ENCODE data around the gene BARHL1. TPM values are rescaled to one million over a fixed set of nuclear protein-coding genes. Genes with fewer than 3 reads are reported as not detected.

Gene BARHL1
- not detected in 2 replicates for total RNA-seq

GRCh38 chr9:132582276-132582785 lies at the start of gene BARHL1:
BARHL1 (plus strand) TSS chr9:132582606; CDS start chr9:132582798, 192 bp downstream.
- intact Hi-C loops (cut with micrococcal nuclease) = no loop called here

GRCh38 chr9:132534832-132535231 lies 47.6 kb upstream of the BARHL1 start:
- intact Hi-C loops (cut with micrococcal nuclease) = no loop called here

DNA sequence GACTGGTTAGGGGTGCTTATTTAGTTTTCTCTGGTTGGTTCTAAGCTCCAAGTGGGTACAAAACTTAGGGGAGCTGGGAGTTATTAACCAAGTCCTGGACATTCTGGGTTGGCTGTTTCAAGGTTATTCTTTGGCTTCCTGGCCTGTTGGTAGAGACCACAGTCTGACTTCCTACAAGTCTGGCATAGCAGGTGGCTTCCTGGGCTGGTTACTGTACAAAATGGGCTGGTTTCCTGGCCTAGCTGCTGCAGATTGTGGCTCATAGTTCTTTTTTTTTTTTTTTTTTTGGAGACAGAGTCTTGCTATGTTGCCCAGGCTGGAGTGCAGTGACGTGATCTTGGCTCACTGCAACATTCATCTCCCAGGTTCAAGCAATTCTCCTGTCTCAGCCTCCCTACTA lies 46.3 kb upstream of the BARHL1 start:
- intact Hi-C loops (cut with micrococcal nuclease) = no loop called here

- intact Hi-C loops (cut with micrococcal nuclease) = no loop called here
These were observed 45.1 kb upstream of the BARHL1 start for GRCh38 chr9:132537352-132537751.

DNA sequence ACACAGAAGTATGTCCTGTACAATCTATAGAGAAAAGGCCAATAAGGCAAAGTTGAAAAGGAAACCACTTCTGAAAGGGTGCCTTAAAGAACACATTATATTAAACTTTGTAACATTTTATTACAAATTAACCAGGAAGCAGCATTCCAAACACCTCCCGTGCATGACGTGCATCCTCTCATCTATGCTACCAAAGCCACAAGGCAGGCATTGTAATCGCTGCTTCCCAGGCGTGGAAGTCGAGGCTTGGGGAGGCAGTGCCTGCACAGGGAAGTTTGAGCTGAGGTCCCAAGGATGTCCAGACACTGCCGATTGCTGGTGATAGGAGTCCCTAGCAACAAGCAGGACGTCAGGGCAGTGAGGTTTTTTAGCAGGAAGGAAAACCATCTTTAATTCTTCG lies 44.3 kb upstream of the BARHL1 start:
- intact Hi-C loops (cut with micrococcal nuclease) = no loop called here

- intact Hi-C loops (cut with micrococcal nuclease) = no loop called here
These were observed 43.3 kb upstream of the BARHL1 start for GRCh38 chr9:132539096-132539495.

DNA sequence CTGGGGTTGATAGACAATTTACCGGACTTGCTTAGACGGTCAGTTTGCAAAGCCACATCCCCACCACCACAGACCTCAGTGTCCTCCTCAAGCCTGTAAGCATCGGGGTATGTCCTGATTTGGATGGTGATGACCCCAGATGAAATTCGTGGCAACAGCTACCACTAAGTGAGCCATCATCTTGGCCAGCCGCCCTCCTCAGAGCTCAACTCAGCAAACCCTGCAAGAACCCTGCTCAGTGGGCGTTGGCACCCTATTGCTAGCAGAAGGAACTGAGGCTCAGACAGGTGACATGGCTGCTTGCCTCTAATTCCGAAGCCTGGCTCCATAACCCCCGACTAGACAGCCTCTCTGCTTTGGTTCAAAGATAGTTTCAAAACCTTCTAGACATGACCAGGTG lies 41.4 kb upstream of the BARHL1 start:
- intact Hi-C loops (cut with micrococcal nuclease) = no loop called here

- intact Hi-C loops (cut with micrococcal nuclease) = no loop called here
These were observed 40.3 kb upstream of the BARHL1 start for GRCh38 chr9:132541870-132542830.

GRCh38 chr9:132543251-132543650 lies 39.2 kb upstream of the BARHL1 start:
- intact Hi-C loops (cut with micrococcal nuclease) = no loop called here

GRCh38 chr9:132543960-132544359 lies 38.4 kb upstream of the BARHL1 start:
- intact Hi-C loops (cut with micrococcal nuclease) = no loop called here

DNA sequence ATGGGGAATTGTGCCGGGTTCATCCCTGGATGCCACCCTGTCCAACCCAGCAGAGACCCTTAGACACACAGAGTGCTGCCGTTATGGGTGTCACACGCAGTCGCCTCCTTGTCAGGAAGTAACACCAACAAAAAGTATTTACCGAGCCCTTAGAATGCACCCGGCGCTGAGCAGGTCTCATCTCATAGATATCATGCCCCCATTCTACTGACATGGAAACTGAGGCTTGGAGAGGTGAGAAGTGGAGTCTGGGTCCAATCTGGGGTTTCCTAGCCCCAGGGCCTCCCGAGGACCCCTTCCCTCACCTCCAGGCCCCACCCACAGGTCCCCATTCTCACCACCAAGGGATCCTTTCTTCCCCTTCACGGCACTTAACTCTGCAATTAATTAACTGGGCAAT lies 36.8 kb upstream of the BARHL1 start:
- intact Hi-C loops (cut with micrococcal nuclease) = no loop called here

GRCh38 chr9:132546148-132547051 lies 36.0 kb upstream of the BARHL1 start:
- intact Hi-C loops (cut with micrococcal nuclease) = no loop called here

GRCh38 chr9:132547052-132547431 lies 35.4 kb upstream of the BARHL1 start:
- intact Hi-C loops (cut with micrococcal nuclease) = no loop called here

- intact Hi-C loops (cut with micrococcal nuclease) = no loop called here
These were observed 35.0 kb upstream of the BARHL1 start for GRCh38 chr9:132547436-132547835.

DNA sequence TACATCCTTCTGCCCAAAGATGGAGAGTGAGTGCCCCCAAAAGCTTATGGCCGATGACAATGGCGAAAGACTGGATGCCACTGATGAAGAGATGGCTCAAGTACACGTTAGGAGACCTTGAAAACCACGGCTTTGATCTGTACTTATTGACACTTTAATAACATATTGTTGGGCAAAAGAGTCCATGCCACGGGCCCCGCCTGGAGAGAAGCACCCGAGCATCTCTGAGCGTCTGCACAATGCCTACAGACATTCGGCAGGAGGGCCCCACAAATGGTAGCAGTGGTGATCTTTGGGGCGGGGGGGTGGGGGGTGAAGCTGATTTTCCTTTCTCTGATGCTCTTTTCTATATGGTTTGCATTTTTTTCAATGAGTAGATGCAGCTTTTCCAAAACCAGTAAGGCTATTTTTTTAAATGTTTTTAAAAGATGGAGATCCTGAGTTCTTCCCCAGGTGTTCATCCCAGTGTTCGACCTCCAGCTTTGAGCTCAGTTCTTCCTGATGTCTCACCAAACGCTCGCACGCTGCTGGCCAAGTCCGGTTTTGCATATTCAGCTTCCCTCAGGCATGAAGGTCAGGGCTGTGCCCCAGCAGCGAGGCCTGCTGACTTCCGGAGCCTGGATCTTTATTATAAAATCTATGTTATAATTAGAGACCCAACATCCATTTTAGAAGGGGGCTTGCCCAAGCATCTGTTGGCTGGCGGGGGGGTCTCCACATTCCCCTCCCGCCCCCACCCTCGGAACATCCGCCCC lies 34.3 kb upstream of the BARHL1 start:
- intact Hi-C loops (cut with micrococcal nuclease) = no loop called here

DNA sequence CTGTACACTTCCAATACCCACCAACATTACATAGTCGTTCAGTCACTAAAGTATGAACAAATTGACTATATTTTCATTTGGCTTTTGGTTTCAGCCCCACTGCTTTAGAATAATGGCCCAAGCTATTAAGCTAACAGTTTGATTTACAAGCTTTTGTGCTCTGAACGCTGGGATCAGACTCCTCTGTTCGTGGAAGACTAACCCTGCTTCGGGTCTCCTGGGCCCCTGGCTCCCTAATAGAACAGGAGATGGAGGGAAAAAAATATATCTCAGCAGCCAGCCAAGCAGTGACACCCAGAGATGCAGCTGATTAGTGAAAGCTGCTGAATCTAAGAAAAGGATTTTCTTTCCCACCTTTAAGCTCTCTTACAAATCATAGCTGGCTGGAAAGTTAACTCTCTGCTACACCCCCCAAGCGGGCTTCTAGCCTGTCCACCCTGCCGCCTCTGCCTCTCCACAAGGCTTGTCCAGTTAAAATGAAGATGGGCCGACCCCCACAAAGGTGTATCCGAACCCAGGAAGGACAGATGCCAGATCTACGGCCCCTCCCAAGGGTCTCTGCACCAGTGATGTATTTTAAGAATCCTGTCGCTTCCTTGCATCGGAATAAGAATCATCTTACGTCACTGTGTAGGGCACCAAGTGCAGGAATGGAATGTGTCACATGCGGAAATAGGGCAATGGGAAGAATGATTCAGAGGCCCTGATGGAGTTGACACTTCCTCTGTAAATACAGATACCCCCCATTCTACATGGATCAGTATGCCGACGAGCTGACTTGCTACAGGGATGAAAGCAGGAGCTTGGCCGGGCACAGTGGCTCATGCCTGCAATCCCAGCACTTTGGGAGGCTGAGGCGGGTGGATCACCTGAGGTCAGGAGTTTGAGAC lies 33.4 kb upstream of the BARHL1 start:
- intact Hi-C loops (cut with micrococcal nuclease) = no loop called here

DNA sequence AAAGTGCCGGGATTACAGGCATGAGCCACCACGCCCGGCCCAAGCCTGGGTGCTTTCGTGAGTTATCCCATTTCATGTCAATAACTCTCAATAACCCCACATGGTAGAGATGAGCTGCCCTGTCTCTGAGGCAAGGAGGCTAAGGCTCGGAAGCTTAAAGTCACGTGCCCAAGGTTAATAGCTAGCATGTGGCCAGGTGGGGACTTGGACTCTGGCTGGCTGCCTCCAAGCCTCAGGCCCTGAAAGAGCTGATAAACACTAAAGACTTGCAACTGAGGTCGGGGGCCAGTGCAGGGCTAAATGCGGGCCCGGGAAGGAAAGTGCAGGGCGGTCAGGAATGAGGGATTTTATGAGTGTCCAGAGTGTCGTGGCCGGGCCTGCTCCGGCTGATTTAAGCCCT lies 30.9 kb upstream of the BARHL1 start:
- intact Hi-C loops (cut with micrococcal nuclease) = no loop called here

GRCh38 chr9:132552041-132552440 lies 30.4 kb upstream of the BARHL1 start:
- intact Hi-C loops (cut with micrococcal nuclease) = no loop called here

- intact Hi-C loops (cut with micrococcal nuclease) = no loop called here
These were observed 27.7 kb upstream of the BARHL1 start for GRCh38 chr9:132554755-132555154.

DNA sequence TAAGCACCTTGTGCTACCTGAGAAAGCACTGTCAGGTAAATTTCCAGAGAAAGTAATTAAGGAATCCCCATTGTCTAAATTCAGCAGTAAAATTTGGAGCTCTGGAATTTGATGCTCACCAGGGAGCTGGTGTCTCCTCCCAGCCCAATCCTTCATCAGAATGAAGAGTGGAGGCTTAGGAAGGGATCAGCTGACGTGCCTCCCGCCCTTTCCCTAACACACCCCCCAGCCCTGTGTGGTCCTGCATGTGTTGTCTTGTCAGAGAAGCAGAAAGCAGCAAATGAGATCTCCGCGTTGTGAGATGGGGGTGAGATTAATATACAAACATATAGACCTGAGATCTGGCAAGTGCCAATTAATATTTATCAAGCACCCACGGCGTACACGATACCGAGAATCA lies 26.9 kb upstream of the BARHL1 start:
- intact Hi-C loops (cut with micrococcal nuclease) = no loop called here
